ENCODE measurements around the gene AQP6.

GRCh38 chr12:49963976-49964815 is 8.6 kb upstream of the AQP6 start:
- TF ChIP-seq PATZ1 (CRISPR knock-in tag; IDR thresholded peaks at IDR 0.05; ENCODE audit: borderline replicate concordance): no peak
- no peak for TF ChIP-seq POU6F1 (CRISPR knock-in tag; IDR thresholded peaks at IDR 0.05; ENCODE audit: borderline replicate concordance, low read depth)
- no peak for TF ChIP-seq TOX (CRISPR knock-in tag; IDR thresholded peaks at IDR 0.05; ENCODE audit: borderline replicate concordance)
- no peak for TF ChIP-seq TCF4 (CRISPR knock-in tag; IDR thresholded peaks at IDR 0.05; ENCODE audit: borderline replicate concordance)
